Transverse colon (tissue), 3 donors: Measurements from ENCODE around the gene DPM2.

Experiments
- EP300 ChIP-seq: sonication (generic); formaldehyde crosslinking; IDR thresholded peaks from one replicate; pipeline ENCODE4 v1.6.1; 2017; ENCODE audit warnings: antibody characterized with exemption, low read depth
- POLR2A ChIP-seq: fragments of 450-650 bp; IDR thresholded peaks from one replicate; pipeline ENCODE4 v1.6.1; 2016; ENCODE audit warnings: antibody characterized with exemption, mild to moderate bottlenecking, moderate library complexity
- TF ChIP-seq, protein P1 (sequence below), 5 experiments: fragments of 200-600 bp in 3 of 5; fragments of 450-650 bp in 2 of 5; sonication (generic) in 3 of 5; IDR thresholded peaks; 1 replicate in 2 of 5; 2 replicates in 3 of 5; pipeline ENCODE4 v1.5.1; 2016 to 2017; ENCODE audit warnings: antibody characterized with exemption in 5 of 5, inconsistent platforms in 3 of 5, mild to moderate bottlenecking in 2 of 5, moderate library complexity in 1 of 5

DNA sequence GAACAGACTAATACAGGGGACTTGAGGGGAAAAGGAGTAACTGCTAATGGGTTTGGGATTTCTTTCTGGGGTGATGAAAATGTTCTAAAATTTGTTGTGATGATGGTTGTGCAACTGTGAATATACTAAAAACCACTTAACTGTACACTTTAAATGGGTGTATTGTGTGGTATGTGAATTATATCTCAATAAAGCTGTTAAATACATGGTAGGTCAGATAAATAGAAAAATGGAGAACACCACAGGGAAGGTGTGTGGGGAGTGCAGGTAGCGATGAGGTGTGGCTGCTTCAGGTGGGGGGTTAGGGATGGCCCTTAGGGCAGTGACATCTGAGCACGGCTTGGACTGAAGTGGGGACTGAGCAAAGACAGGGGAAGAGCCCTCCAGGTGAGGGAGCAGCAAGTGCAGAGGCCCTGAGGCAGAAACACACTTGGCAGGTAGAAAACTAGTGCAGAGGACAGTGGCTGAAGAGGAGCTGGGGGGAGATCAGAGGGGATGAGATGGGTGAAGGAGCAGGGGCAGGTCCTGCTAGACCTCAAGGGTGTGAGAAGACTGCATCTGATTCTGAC, 22.3 kb upstream of the DPM2 start:
- TF ChIP-seq, protein P1, sequence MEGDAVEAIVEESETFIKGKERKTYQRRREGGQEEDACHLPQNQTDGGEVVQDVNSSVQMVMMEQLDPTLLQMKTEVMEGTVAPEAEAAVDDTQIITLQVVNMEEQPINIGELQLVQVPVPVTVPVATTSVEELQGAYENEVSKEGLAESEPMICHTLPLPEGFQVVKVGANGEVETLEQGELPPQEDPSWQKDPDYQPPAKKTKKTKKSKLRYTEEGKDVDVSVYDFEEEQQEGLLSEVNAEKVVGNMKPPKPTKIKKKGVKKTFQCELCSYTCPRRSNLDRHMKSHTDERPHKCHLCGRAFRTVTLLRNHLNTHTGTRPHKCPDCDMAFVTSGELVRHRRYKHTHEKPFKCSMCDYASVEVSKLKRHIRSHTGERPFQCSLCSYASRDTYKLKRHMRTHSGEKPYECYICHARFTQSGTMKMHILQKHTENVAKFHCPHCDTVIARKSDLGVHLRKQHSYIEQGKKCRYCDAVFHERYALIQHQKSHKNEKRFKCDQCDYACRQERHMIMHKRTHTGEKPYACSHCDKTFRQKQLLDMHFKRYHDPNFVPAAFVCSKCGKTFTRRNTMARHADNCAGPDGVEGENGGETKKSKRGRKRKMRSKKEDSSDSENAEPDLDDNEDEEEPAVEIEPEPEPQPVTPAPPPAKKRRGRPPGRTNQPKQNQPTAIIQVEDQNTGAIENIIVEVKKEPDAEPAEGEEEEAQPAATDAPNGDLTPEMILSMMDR (IDR thresholded peaks at IDR 0.05), result no peak
- TF ChIP-seq EP300 (no peak), POLR2A (no peak)
